Ascending aorta (tissue), 2 donors: ENCODE measurements around the gene FHAD1. TPM values are rescaled to one million over a fixed set of nuclear protein-coding genes. Genes with fewer than 3 reads are reported as not detected.

ENCODE experiments used
- DNase-seq, 2 donors: peaks; one replicate each; pipeline ENCODE4 v3.0.0-alpha.2; 2019; ENCODE audit warnings: low spot score in 2 of 2
- H3K27ac ChIP-seq, 2 donors: fragments of 200-600 bp; sonication (generic); one replicate each; pipeline ENCODE4 v1.5.1; 2016 to 2017; ENCODE audit warnings: mild to moderate bottlenecking in 1 of 2
- H3K27me3 ChIP-seq: fragments of 200-600 bp; sonication (generic); one replicate; pipeline ENCODE4 v1.5.1; 2017
- H3K36me3 ChIP-seq, 2 donors: fragments of 200-600 bp; sonication (generic); one replicate each; pipeline ENCODE4 v1.5.1; 2016
- H3K4me1 ChIP-seq, 2 donors: fragments of 200-600 bp; sonication (generic); one replicate each; pipeline ENCODE4 v1.5.1; 2016 to 2017; ENCODE audit warnings: mild to moderate bottlenecking in 1 of 2
- H3K4me3 ChIP-seq, 2 donors: fragments of 200-600 bp; sonication (generic); one replicate each; pipeline ENCODE4 v1.5.1; 2016 to 2017; ENCODE audit warnings: mild to moderate bottlenecking in 1 of 2
- H3K9me3 ChIP-seq, 2 donors: fragments of 200-600 bp; sonication (generic); one replicate each; pipeline ENCODE4 v1.5.1; 2016
- CTCF ChIP-seq, 3 experiments: fragments of 200-600 bp in 2 of 3; fragments of 450-650 bp in 1 of 3; sonication (generic) in 2 of 3; IDR thresholded peaks; one replicate each; pipeline ENCODE4 v1.5.1; 2016 to 2019; ENCODE audit warnings: antibody characterized with exemption in 3 of 3, mild to moderate bottlenecking in 1 of 3, moderate library complexity in 1 of 3
- intact Hi-C: fragments of 100-400 bp; cut with DNase I; formaldehyde crosslinking; loops from one replicate; pipeline ENCODE4 v1.15.1; 2023
- total RNA-seq: library from RNA; depleted of rRNA; stranded (reverse); fragments of >200 nt; gene quantifications from one replicate; pipeline ENCODE4 v1.1.0, GENCODE V29; 2016

The FHAD1 gene
- total RNA-seq: not detected

- Histone ChIP-seq H3K27ac (no peak within 1 kb of the TSS), H3K4me1 (peaks cover 0 to 3% of the 10 kb centered on the region in 2 donors), H3K4me3 (peak within 1 kb of the TSS; percentile 42 to 57), H3K36me3 (no peaks in the 10 kb centered on the region), H3K27me3 (no peaks in the 10 kb centered on the region), H3K9me3 (no peaks in the 10 kb centered on the region)
- intact Hi-C loops: no loop called here
- TF ChIP-seq CTCF (IDR thresholded peaks at IDR 0.05): no peak
- no peak for DNase-seq
Observed at GRCh38 chr1:15246960-15247614, at the start of gene FHAD1. Gene FHAD1, plus strand, starts transcription at chr1:15247223. Its CDS starts 4,562 bp downstream, at chr1:15251785.

GRCh38 chr1:15197591-15198447 is 49.2 kb upstream of the FHAD1 start:
- H3K4me3 ChIP-seq: no peak overlapping the region
- peaks cover 0 to 11% of the 10 kb centered on the region in 2 donors for H3K4me1 ChIP-seq
- H3K36me3 ChIP-seq: no peaks in the 10 kb centered on the region
- TF ChIP-seq CTCF (IDR thresholded peaks at IDR 0.05): no peak
- no peaks in the 10 kb centered on the region for H3K9me3 ChIP-seq
- no peak for DNase-seq
- intact Hi-C loops: no loop called here
- no peak overlapping the region for H3K27ac ChIP-seq
- no peaks in the 10 kb centered on the region for H3K27me3 ChIP-seq

GRCh38 chr1:15198684-15199083 is 48.3 kb upstream of the FHAD1 start:
- Histone ChIP-seq H3K9me3 (no peaks in the 10 kb centered on the region), H3K27ac (no peak overlapping the region), H3K36me3 (no peaks in the 10 kb centered on the region), H3K4me3 (no peak overlapping the region), H3K4me1 (peaks cover 0 to 11% of the 10 kb centered on the region in 2 donors), H3K27me3 (no peaks in the 10 kb centered on the region)
- no peak for DNase-seq
- TF ChIP-seq CTCF (IDR thresholded peaks at IDR 0.05): no peak
- intact Hi-C loops: no loop called here

GRCh38 chr1:15201221-15201620 is 45.8 kb upstream of the FHAD1 start:
- H3K4me1 ChIP-seq: peaks cover 0 to 11% of the 10 kb centered on the region in 2 donors
- intact Hi-C loops: no loop called here

More at GRCh38 chr1:15201221-15201620, 45.8 kb upstream of the FHAD1 start:
- no peak for DNase-seq
- no peaks in the 10 kb centered on the region for H3K27me3 ChIP-seq
- H3K27ac ChIP-seq: peak overlapping the region in 1 of 2 donors; percentile 21
- H3K9me3 ChIP-seq: no peaks in the 10 kb centered on the region
- peak overlapping the region in 1 of 2 donors; percentile 28 for H3K4me3 ChIP-seq
- no peak for TF ChIP-seq CTCF (IDR thresholded peaks at IDR 0.05)
- no peaks in the 10 kb centered on the region for H3K36me3 ChIP-seq
